NCI-H1417 treated with DMSO at 0.1 percent for 48 hours (cell line): ENCODE data around the gene SGMS2.

Source experiments
- DNase-seq: peaks from one replicate; lab custom pipeline; 2025; lab: John Stamatoyannopoulos, UW

SGMS2 gene

DNA sequence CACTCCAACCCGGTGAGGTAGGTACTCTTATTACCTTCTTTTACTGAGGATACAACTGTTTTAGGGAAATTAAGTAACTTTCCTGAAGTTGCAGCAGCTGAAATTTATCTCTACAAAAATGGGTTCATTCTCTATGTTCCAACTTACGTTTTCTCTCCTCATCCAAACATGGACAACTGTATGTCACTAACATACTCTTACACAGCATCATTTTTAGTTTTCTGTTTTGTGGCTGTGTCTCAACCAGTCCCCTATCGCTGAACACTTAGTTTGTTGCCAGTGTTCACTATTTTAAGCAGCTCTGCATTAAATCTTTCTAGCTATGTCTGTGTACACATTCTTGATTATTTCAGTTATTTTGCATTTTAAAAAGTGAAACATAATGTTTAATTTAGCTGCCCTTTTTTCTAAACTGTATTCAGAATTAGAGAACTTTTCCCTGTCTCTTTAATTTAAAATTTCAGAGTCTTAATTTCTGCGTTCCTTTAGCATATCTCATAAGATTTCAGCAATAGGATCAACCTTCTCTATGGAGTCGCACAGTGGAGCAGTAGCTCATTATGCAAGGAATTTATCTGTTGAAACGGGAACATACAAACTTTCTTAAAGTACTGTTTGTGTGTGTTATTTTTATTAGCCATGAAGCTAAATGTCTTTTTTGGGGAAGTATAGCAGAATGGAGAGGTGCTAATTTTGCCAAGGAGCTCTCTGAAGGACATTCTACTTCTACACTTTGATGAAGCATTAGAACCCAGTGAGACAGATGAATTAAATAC, 3.8 kb downstream of the SGMS2 start:
- DNase-seq: no peak

DNA sequence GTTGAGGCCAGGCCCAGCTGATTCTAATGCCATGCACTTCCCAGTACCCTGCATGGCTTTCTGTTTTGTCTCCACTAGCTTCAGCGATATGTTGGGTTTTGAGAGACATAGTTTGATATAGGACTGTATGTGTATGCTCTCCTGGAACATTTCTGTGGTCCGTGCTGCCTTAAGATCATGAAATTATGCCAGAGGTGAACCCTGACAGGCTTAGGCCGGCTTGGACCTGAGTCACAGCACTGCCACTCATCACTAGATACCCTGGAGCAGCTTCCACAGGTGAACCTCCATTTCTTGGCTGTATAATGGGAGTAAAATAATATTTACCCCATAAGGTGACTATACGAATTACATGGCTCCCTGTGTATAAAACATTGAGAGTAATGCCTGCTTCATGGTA, 6.4 kb downstream of the SGMS2 start:
- no peak for DNase-seq

DNA sequence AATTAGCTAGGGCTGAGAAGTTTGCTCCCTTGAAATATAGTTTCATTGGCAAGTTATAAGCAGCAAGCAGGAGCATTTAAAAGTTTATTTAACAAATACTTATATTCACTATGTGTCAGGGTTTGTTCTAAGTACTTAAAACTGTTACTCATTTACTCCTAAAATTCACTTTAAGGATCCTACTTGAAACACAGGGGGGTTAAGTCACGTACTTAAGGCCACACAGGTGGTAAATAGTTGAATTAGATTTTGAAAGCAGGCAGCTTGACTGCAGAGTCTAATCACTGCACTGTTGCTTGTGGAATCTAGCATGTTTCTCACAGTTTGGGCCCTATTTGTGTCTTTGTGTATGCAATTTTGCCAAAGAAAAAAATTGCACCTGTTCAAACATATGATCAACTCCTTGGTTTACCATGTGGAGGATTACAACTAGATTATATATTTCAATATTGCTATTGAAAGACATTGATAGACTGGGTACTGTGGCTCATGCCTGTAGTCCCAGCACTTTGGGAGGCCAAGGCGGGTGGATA, 7.6 kb downstream of the SGMS2 start:
- DNase-seq: no peak

DNA sequence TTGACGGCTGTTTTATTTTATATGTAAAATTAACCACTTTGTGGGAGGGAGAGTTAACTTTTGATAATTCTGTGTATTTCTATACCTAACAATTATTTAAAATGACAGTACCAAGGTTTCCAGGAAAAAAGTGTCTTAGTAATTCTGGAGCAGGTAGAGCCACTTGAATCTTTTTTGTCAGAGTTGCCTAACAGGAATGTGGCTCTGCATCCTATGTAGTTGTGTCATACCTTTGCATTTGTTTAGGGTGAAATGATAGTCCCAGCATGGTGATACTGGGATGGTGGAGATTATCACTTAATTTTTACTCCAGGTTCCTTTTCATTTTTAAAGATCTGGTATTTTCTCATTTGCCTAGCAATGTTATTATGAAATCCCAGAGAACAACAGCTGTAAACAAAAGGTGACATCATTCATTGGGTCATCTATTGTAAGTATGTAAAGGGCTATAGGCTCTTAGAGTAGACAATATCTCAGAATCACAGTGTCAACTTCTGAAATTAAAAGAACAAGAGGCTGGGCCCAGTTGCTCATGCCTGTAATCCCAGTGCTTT, 9.6 kb downstream of the SGMS2 start:
- DNase-seq: no peak

DNA sequence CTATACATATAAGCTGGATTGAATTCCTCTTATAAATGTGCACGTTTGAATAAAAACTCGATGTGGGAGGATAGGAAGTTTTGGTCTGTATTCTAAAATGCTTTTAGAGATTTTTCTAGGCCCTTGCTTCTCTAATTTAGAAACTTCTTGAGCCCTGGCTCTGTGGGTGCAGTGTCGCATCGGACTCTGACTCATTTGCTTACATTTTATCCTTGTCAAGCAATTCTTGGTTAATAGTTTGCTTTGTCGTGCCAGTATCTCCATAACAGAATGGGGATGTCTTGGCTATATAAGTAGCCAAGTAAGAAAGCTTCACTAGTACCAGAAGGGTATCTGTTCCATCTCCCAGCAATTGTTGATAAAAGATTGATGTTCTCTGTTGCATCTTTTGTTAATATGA, 10.7 kb downstream of the SGMS2 start:
- no peak for DNase-seq

DNA sequence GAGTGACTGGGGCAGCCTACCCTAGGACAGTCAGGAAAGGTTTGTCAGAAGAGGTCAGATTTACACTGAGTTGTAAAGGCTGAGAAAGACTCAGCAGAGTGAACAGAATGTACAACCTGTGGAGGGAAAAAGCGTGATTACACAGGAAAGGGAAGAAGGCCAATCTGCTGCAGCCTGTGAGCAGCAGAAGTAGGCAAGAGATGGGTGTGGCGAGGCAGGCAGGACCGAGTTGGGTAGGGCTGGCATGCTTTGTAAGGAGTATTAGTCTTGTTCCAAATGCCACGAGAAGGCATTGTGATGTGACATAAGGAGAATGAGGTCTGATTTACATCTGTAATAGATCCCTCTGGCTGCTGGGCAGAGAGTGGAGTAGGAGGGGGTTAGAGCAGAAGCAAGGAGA, 12.6 kb downstream of the SGMS2 start:
- no peak for DNase-seq

DNA sequence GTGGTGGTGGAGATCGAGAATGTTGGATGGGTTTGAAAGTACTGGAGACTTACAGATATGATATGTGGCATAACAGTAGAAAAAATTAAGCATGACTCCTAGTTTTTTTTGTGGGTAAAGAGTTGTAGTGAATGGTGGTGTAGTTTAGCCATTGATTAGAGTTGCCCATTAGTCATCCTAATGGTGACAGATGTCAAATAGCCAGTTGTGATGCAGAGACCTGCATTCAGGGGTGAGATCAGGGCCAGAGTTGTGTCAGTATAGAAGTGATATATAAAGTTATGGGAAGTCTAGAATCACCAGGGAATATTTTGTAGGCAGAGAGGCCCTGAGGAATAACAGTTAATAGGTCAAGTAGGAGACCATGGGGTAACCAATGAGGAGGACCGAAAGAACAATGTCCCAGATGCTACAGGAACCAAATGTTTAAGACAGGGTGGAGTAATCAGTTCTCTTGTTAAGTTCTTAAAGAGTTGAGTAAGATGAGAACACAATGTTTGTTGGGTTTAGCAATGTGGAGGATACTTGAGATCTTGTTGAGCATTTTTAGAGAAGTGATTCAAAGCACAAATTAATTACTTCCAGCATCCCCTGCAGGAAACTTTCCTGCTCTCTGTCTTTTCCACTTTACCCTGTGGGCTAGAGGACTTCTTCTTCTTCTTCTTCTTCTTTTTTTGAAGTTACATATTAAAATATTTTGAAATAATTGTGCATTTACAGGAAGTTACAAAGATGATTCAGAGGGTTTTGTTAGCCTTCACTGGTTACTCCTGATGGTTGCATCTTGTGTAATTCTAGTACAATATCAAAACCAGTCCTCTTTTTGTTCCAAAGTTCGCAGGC, 13.3 kb downstream of the SGMS2 start:
- DNase-seq: no peak

DNA sequence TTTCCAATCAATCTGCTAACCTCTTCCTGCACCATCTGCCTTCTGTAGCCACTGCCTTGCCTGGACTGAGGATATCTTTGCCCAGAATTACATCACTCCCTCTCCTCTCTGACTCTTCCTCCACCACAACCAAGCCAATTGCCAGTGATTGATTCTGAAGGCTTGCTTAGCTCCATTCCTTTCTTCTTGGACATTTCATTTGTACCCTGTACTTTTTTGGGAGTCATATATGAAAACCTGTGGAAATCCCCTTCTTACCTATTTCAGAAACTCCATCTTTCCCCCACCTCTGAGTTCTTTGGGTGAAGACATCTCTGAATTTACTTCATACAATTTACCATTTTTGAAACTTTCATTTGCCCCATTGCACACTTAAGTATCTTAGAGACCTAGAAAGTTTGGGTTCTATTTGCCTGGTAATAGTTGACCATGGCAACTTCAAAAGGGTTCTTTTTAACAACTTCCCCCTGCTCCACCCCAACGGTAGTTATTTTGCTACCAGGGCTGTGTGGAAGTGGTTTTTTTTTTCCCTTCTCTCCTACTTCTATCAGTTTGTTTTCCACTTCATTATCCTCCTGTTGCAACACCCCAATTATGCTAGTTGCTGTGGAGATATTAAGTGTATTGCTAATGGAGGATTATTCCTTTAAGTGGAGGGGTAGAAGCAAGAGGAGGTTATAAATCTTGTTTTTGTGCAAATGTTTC, 14.3 kb downstream of the SGMS2 start:
- DNase-seq: no peak

DNA sequence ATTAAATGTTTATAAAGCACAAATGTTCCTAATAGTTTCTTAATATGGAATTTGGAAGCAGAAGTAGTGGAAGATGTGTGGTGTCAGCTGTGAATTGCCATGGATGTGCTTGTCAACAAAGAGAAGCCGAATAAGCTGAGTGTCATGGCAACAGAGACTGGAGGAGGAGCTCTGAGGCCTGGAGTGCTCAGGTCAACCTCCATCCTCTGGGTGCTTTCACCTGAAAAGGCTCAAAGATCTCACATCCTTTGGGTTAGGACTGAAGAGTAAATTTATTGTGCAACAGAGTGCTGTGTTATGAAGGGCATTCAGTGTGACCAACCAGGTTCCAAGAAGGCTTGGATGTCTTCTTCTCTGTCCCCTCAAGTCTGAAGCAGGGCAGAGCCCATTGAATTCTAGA, 18.7 kb downstream of the SGMS2 start:
- DNase-seq: no peak

DNA sequence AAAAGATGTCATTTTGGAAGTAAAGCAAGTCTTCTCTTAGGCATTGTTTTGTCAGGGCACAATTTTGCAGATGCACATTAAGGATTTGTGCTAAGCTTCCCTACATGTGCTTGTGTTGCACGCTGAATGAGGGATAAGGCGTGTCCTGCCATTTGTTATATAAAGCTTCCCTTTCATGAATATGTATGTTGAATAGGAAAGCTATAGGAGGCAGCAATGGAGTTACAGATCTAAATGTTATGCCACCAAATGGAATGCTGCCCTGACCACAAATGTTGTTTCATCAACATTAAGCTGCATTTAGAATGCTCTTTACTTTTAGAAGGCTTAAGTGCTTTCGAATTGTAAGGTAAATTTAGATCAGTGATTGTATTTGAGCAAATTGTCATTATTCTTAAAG, 20.9 kb downstream of the SGMS2 start:
- no peak for DNase-seq

DNA sequence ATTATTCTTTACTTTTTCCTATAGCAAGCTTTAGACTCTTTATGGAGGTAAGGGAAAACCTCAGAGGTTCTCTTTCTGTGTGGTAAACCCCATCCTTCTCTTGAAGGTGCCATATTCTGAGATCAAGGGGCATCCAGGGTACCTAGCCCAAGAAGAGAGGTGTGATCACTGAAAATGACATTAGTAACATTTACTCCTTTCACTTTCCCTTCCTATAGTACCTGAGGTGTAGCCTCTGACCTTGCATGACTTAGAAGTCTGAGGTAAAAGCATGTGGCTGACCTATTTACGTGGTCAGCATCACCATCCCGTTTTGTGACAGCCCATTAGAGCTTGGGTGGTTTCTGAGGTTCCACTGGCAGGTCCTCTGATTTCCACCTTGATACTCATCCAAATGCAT, 25.7 kb downstream of the SGMS2 start:
- no peak for DNase-seq

DNA sequence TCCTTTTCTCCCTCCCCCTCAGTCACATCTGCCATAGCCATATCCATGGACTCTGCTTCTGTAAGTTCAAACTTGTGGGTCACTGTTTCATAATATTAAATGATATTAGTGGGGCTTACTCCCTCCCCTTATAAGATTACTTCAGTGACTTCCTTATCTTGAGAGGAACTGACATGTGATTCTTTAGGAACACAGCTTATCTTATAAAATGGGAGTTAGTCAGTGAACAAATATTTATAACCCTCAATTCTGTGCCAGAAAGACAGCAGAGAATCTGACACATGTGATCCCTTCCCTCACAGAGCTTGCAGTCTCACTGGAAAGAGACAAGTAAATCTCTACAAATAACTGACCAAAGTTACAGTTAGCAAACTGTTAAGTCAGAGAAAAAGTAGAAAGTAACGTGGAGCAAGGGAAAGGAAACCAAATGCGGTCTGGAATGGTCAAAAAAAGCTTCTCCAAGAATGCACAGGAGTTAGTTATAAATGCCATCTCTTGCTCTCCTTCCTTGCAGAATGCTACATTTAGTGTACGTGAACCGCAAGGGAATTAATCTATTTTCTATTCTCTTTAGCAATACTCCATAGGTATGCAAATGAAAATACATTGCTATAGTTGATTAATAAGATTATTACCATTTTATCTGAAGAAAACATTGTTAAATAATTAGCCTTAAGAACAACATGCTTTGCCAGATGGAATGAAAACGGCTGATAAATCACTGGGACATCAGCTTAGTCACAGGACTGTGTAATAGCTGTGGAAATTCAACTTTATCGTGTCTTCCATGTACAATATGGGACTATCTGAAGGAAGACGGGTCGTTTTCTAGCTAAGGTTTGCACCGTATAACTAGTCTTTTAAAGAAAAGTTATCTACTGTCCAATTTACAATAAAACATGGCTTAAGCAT, 29.0 kb downstream of the SGMS2 start:
- no peak for DNase-seq

DNA sequence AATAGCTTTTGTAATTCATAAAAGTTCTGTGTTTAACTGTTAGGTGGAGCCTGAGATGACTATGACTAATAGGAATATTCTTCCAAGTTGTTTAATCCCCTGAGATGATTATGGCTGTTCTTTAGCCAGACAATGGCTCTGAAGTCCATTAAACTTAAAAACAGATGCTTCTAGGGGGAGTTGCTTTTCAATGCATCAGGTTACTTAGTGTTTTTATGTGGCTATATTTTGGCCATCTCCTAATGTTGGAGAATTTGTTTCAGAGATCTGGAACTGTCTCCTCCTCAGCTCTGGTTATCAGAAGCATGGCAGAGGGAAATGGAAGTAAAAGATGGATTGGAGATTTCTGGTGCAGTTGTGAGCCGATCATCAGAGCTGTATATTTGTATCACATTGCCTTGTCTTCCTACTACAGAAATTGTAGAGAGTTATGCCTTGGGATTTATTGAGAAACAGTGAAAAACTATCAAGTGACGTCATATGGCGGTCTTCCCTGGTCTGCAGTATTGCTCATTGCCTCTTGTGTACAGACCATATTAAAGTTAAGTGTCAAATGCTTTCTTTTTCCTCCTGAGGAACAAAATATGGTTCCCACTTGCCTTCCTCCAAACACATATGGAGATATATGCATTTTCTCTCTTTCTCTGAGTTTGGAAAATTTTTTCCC, 29.8 kb downstream of the SGMS2 start:
- no peak for DNase-seq

DNA sequence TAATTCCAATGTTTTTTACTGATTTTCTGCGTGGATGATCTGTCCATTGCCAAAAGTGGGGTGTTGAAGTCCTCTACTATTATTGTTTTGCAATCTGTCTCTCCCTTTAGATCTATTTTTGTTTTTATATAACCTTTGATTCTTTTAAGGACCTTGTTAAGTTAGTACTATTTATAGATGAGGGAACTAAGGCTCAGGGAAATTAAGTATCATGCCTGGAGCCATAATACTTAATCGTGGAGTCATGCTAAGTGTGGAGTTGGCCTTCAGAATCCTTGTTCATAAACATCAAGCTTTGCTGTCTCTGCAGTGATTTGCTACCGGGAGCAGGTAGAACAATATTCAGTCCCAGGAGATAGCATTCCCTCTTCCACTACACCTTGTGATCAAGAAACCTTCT, 31.0 kb downstream of the SGMS2 start:
- no peak for DNase-seq

DNA sequence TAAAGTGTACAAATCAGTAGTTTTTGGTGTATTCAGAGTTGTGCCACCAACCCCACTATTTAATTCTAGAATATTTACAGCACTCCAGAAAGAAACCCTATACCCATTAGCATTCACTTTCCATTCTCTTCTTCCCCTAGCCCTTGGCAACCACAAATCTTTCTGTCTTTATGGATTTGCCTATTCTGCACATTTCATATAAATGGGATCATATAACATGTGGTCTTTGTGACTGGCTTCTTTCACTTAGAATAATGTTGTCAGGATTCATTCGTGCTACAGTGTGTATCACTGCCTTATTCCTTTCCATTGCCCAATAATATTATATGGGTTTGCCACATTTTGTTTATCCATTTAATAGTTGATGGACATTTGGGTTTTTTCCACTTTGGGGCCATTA, 32.2 kb downstream of the SGMS2 start:
- DNase-seq: no peak

DNA sequence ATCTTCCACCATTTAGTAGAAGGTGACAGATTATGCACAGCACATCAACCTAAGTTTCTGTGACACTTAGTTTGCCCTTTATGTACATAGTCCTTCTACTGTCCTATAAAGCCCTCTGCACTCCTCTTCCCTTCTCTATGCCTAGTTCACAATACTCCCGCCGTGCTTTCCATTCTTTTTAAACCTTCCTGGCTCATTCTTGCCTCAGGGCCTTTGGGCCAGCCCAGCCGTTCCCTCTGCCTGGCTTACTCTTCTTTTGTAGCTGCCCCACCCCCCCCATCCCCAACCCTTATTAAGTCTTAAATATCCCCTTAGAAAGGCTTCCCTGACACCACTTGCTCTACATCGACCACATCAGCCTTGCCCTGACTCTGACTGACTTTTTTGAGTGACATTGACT, 33.0 kb downstream of the SGMS2 start:
- DNase-seq: no peak

DNA sequence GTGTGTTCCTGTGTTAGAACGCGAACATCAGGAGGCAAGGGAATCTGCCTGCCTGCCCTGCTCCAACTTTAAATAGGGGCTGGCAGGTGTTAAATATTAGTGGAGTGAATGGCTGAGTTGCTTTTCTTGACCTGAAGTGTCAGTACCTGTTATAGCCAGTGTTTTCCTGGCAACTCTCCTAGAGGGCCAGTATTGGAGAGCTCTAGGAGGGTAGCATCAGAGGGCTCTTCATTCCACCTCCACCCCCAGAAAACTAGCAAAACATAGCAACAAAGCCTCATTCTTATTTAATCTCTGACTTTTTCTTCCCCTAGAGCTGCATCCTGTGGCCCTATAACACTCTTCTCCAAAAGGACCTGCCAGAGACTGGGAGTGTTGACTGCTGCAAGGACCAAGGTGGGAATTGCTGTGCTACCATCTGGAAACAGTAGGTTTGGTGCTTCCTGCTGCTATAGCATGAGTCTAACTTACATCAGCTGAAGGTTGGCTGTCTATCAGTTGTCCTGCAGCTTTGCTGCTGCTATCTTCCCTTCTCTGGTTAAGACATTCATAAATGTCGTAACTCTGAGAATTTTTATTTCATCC, 33.5 kb downstream of the SGMS2 start:
- no peak for DNase-seq

DNA sequence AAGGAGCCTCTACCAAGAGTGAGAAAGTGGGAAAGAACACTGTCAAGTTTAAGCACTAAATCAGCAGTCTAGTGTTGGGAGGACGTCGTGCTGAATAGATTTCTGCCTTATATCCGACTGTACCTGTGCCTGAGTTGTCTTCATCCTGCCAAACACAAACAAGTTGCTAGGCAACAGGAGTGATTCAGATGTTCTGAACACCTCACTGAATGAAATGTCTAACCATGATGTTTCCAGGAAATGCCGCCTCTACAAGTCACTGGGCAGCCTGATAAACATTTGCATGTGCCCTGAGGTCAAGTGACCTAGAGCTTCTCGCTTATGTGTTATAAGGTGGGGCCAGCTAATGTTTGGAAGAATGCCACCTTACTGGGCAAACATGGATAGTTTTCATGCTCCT, 37.9 kb downstream of the SGMS2 start:
- no peak for DNase-seq

DNA sequence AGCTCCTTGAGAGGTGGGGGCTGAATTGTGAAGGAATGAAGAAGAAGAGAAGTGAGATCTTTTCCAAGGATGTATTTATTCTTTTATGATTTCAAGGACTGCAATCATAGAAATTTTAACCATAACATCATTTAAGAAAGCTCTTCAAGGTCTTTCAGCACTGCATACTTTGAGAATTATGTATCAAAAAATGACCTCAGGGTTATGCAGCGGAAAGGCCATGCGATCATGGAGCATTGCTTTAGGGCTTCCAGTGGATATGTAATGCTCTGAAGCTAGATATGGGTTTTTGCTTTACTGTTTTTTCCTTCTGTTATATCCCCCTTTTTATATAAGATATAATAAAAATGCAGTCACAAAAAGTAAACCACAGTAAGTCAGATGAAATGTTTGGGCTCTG, 38.7 kb downstream of the SGMS2 start:
- DNase-seq: no peak

DNA sequence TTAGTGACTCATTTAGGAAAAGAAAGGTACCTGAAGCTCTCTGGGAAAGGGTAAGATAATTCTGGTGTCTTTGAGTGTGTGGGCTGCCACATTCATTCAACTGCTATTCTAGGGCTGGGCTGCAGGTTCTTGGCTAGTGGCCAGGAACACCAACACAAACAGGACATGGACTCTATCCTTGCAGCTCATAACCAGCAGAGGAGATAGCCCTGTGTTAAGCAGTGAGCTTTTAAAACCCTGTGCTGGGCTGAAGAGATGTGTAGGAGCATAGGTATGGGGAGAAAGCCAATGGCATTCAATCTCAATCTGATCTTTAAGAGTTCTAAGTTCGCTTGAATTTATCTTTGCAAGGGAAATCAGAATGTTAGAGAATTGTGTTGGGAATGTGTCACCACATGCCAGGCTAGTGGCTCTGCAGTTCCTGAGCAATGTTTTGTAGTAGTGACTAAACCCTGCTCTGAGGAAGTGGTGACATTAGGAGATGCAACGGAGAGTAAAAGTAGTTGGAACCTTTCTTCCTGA, 39.2 kb downstream of the SGMS2 start:
- no peak for DNase-seq
